Left ventricle myocardium superior (tissue), 1 donor: ENCODE measurements around the gene BPIFB6. TPM values are rescaled to one million over a fixed set of nuclear protein-coding genes. Genes with fewer than 3 reads are reported as not detected.
"Not testable (repeated sequence)": the region's sequence is repeated elsewhere in the genome, so short reads cannot be mapped to it uniquely, and the experiment has no call there.

Experiments used
- ATAC-seq: fragments of 200-7000 bp; cut with Tn5 transposase; one replicate; pipeline ENCODE4 v1.9.1; 2020; ENCODE audit warnings: mild to moderate bottlenecking, moderate library complexity
- DNase-seq: peaks from one replicate; pipeline ENCODE4 v3.0.0-alpha.2; 2020
- intact Hi-C: fragments of 100-400 bp; cut with micrococcal nuclease; formaldehyde crosslinking; loops from one replicate; pipeline ENCODE4 v1.11.0; 2022
- total RNA-seq: library from RNA; stranded (reverse); fragmentation: NEBNext Ultra II Directional; extraction: Animal tissue kit (Norgen Biotek cat#: 25700); gene quantifications from one replicate; pipeline ENCODE4 v1.2.1, GENCODE V29; 2021
- donor health status: DM: no; HTN: yes; CAD: no; lungs with severe emphysema.

Gene BPIFB6
- total RNA-seq, 1 donor from 2014 or later, result not detected

DNA sequence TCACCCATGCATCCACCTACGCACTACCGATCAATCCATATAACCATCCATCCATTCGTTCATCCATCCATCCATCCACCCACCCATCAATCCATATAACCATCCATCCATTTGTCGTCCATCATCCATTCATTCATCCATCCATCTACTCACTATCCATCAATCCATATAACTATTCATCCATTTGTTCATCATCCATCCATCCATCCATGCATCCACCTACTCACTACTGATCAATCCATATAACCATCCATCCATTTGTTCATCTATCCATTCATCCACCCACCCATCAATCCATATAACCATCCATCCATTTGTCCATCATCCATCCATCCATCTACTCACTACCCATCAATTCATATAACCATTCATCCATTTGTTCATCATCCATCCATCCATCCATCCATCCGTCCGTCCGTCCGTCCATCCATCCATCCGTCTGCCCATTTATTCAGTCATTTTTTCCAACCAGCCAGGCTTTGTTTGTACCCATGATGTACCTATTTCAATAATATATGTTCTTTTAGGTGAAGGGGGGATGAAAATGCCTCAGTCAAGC, 6.1 kb upstream of the BPIFB6 start:
- no peak for ATAC-seq
- DNase-seq, result no peak
- intact Hi-C loops, result no loop called here

DNA sequence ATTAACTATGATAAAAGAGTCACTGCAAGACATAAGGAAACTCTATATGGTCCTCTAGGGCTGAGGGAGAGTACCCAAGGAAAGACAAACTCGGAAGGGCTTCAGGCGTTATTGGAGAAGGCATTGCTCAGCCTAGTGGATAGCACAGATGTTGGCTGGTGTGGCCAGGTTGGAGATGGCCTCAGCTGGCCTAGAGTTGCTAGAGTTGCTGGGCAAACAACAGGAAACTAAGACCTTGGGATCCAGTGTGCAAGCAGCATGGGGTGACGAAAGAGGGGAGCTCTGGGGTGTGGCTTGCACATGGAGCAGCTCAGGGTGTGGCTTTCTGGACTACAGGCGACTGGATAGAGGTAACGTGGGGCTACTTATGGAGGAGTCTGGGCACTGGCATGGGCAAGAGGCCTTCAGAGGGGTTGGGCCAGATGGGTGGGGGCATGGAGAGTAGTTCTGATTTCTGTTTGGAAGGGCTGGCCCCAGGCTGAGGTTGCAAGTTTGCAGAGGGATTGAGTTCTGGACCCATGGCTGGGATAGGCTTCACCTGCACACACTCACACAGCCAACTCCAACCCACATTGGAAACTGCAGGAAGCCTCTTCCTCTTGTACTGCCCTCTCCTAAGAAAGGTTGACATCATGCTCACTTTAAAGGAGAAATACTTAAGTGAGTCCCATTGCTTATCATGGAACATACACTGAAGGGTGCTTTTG, 5.2 kb upstream of the BPIFB6 start:
- no peak for ATAC-seq
- intact Hi-C loops, result no loop called here
- DNase-seq, result no peak

DNA sequence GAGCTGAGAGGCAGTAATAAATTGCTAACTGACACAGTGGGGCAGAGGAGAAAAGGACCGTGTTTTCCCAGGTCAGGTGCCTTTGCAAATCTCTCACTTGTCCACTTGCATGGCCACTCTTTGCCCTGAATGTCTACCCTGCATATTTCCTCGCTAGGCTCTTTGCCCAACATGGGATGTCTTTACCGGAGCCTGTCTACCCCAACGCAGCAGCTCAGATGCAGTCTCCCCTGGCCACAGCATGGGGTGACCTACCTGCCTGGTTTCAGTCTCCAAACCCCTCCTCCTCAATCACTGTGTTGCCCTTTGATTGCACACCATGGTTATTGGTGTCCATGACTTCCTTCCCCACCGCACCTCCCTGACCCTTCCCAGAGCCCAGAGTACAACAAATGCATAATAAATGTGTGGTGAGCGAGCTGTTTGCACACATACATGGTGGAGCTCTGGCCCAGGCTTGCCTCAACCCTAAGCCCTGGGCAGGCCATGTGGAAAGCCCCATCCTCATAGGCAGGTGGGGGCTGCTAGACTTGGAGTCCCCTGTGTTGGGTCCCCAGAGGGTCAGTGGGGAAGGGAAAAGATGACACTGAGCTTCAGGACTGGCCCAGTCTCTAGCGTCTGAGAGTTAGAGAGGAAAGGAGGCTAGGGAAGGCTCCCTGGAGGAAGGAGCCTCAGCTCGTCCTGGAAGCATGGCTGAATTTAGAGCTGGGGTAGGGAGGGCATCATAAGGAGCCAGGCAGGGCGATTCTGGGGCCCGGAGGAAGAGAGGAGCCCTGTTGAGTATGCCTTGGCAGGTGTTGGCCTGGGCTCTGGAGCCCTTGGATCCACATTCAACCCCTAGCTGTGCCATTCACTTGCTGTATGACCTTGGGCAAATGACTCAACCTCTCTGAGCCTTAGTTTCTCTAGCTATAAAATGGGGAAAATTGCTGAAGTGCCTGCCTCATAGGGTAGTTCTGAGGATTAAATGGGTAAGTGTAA, 4.4 kb upstream of the BPIFB6 start:
- ATAC-seq, result no peak
- intact Hi-C loops, result no loop called here
- DNase-seq, result no peak

DNA sequence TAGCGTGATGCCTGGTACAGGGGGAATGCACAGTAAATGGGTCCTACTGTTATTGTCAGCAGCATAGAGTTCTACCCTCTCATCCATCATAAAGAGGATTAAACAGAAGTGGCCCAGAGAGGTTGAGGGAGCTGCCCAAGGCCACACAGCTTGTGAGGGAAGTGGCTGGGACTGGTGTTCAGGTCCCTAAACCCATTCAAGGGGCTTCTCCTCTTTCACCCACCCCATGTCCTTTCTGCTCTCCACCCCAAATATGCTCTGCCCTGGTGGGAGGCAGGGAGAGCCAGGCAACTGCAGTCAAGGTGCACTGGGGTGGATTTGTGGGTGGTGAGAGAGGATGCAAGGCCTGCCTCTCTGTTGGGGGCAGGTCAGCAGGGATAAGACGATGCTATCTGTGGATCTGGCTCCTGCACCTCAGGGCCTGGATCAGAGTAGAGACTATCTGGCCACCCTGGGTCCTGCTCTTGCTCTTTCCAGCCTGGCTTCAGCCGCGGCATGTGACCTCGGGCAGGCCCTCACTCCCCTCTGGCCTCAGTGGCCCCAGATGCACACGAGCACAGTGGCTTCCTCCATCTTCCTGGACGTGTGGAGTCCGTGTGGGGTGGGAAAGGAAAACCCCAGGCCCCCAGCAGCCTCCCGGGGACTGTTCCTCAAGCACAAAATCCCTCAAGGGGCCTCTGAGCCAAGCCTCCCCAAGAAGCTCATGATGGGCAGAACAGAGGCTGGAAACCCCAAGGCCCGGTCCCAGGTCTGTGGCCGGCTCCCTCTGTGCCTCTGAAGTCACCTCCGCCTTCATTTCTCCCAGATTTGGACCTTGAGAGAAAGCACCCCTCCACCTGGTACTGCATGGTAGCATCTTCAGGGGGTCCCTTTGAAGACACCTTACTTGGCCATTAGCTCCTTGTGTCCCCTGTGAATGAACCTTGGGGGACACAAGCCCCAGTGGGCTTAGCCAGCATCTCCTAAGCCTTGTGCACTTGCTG, 3.4 kb upstream of the BPIFB6 start:
- intact Hi-C loops, result no loop called here
- DNase-seq (no peak), ATAC-seq (no peak)

DNA sequence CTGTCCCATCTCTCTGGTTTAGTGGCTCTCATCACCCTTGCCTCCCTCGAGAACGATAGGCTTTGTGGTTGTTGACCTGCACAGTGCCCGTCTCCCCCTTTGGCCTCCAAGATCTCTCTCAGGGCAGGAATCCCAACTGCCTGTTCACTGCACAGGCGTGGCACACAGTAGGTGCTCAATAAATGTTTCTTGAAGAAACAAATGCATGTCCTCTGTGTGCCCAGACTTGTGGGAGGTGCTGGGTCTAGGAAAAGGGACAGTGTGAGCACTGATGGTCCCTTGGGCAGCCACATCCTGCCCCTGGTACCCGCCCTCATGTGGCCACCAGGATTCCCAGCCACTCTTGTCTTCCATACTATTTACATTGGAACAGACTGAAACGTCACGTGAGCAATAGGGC, 2.6 kb upstream of the BPIFB6 start:
- intact Hi-C loops, result no loop called here
- DNase-seq (no peak), ATAC-seq (no peak)

DNA sequence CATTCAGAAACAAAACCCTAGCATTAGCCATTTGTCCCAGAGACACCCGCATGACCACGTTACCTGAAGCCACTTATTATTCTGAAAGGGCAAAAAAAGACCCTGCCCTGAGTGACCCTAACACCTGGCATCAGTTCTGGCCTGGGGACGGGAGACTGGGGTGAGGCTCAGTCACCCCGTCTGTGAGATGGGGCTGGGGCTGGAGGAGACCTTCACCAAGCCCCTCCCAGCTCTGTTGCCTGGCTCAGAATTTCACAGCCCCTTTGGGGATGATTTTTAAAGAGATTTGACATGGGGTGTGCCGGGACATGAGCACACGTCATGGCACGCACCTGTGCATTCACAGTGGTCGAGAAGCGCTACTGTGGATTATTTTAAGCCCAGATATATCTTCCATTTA, 1.4 kb upstream of the BPIFB6 start:
- DNase-seq (no peak), ATAC-seq (no peak)
- intact Hi-C loops, result no loop called here

DNA sequence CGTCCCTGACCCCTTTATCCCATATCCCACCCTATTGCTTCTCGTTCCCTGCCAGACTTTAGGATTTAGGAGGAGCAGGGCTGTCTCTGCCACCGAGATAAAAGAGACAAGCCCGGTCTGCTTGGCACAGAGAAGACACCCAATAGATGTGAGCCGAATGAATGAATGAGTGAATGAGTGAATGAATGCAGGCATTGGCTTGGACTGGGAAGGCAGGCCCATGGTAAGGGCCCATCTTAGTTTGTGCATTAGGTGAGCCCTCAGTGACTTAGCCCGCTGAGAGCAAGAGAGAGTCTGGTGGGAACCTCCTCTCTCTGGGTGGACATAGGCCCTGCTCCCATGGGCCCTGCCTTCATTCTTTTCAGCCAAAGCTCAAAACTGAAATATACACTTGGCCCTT, 879 bp upstream of the BPIFB6 start:
- no peak for ATAC-seq
- intact Hi-C loops, result no loop called here
- DNase-seq, result no peak

DNA sequence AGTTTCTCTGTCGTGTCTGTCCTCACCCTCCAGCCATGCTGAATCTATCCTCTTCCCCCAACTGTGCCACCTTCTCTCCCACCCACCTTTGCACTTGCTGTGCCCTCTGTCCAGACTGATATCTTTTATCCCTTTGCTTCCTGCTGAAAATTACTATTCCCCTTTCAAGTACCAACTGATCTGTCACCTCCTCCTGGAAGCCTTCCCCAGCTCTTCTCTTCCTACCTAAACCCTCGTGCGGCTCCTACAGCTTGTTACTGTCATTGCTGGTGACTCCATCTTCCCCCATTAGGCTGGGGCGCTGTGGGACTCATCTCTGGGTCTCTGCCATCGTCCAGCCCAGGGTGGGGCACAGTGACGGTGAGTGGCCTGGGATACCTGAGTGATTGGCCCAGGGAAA, 1.1 kb downstream of the BPIFB6 start:
- ATAC-seq (no peak), DNase-seq (no peak)
- intact Hi-C loops, result no loop called here

DNA sequence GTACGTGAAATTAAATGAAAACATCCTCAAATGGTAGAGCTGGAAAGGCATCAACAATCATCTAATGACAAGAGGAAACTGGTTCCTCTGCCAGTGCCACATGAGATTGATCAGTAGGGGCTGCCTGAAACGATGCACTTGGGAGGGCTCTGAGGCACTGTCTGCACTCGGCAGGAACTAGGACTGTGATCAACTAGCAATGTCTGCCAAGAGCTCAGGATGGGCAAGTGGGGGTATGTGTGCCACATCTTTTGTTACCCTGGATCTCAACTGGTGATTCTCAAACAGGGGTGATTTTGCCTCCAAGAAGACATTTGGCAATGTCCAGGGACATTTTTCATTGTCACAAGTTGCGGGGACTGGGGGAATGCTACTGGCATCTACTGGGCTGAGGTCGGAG, 1.9 kb downstream of the BPIFB6 start:
- DNase-seq (no peak), ATAC-seq (no peak)
- intact Hi-C loops, result no loop called here

DNA sequence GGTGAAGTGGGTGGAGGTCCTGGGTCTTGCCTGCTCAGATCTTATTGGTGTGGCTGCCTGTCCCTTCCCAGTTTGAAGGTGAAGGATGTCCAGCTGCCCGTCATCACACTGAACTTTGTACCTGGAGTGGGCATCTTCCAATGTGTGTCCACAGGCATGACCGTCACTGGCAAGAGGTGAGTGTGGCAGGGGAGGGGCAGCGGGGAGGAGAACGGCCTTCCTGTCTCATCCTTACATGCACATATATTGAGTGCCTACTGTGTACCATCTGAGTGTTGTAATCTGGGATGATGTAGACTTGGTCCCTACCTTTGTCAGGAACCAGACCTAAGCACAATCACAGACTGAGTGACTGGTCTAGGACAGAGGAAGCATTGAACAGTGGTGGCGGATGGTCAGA, 2.7 kb downstream of the BPIFB6 start:
- no peak for DNase-seq
- intact Hi-C loops, result no loop called here
- no peak for ATAC-seq

DNA sequence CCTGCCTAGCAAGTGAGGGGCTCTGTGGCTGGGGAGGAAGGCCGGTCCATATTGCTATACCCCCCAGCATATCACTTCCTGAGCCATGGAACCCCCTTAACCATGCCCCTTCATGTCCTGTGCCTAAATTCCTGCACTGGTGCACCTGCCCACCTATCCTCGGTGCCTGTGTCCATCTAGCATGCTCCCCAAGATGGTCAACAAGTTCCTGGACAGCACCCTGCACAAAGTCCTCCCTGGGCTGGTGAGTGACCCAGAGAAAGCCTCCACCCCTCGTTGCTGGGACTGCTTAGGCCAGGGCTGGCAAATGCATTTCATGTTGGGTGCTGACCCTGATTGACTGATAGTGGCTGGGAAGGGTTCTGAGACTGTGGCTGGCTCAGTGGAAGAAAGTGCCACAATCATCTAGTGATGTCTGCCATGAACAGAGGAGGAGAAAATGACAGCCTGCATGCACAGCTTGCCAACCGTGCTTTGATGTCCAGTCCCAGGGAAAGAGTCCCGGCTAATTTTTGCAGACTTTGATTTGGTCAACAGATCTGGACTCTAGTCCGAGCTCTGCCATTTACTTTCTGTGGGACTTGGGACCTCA, 3.5 kb downstream of the BPIFB6 start:
- ATAC-seq, result no peak
- DNase-seq, result no peak
- intact Hi-C loops, result no loop called here

DNA sequence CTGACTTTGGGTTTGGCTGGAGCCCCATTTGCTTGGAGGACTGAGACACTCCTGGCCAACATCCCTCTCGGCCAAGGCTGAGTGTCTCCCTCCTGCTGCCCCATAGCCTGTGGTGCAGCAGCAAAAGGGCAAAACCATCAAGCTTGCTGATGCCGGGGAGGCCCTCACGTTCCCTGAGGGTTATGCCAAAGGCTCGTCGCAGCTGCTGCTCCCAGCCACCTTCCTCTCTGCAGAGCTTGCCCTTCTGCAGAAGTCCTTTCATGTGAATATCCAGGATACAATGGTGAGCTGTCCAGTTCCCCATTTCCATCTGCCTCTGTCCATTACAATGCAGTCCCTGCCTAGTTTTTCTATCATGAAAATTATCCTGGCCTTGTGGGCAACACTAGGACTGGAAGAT, 6.0 kb downstream of the BPIFB6 start:
- ATAC-seq (no peak), DNase-seq (no peak)
- intact Hi-C loops, result no loop called here

DNA sequence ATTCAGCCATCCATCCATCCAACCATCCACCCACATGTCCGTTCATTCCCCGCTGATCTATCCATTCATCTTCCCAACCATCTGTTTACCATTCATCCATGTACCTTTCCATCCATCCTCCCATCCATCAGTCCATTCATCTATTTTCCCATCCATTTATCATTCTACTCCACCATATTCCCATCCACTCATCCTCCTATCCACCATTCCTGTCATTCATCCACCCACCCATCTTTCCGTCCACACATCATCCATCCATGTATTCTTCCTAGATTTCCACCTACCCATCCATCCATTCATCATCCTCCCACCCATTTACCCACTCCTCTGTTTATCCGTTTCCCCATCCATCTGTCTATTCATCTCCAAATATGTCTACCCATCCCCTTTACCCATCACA, 6.8 kb downstream of the BPIFB6 start:
- ATAC-seq, result no peak
- DNase-seq, result no peak
- intact Hi-C loops, result no loop called here

DNA sequence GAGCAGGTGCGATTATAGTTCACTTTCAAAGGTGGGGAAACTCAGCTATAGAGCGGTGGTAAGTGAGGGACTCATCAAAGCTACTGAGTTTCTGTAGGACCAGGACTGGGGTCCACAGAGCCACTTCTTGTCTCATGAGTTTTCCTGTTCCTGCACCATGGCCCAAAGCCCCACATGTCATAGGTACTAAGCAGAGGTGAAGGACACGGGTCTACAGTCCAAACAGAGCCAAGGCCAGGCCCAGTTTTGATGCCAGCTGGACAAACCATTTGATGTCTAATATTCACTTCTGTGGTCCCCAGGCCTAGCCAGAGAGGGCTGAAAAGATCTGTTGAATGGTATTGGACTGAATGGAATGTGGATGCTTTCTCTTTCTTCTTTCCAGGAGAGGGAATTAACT, 11.0 kb downstream of the BPIFB6 start:
- ATAC-seq (no peak), DNase-seq (no peak)
- intact Hi-C loops, result no loop called here

DNA sequence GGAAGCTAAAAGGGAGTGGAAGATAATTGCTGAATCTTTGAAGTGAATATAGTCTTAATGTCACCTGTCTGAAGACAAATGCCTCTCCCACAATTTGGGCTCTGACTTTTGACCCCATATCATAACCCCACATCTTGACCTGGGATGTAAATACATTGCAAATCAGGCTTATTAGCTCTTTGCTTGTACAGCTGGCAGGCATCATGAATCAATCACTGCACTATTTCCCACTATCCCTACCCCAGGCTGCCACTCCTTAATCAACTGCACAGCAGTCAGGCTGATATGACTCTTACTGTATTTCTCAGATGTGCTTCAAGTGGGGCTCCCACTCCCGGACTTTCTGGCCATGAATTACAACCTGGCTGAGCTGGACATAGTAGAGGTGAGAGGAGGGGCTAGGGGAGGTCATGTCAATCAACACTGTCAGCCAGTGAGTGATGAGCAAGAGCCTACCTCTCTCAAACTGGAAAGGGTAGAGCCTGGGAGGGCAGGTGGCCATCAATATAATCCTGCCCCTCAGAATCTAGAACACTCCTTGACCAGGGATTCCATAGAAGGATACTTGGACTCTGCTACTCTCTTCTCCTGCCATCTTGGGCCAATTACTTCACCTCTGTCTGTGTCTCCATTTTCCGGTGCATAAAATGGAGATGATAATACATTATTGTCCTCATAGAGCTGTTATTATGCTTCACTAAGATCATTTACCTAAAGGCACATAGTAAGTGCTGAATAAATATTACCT, 11.7 kb downstream of the BPIFB6 start:
- DNase-seq (no peak), ATAC-seq (no peak)
- intact Hi-C loops, result no loop called here

DNA sequence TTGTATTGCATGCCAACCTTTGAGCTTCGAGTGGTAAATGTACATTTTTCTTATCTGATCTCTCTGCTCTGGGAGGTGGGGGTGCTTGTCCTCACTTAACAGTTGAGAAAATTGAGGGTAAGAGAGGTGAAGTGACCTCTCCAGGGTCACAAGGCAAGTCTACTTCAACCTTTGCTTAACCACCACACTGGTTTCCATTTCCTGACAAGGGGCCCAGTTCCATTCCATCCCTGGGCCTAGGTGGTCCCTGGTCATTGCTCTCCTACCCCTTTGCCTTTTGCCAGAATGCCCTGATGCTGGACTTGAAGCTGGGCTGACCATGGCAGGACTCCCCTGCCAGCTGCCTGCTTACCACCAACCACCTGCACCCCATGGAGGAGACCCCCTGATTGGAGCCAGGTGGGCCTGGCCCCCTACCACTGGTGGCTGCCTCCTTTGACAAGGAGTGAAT, 12.3 kb downstream of the BPIFB6 start:
- ATAC-seq, result no peak
- DNase-seq, result no peak
- intact Hi-C loops, result no loop called here

DNA sequence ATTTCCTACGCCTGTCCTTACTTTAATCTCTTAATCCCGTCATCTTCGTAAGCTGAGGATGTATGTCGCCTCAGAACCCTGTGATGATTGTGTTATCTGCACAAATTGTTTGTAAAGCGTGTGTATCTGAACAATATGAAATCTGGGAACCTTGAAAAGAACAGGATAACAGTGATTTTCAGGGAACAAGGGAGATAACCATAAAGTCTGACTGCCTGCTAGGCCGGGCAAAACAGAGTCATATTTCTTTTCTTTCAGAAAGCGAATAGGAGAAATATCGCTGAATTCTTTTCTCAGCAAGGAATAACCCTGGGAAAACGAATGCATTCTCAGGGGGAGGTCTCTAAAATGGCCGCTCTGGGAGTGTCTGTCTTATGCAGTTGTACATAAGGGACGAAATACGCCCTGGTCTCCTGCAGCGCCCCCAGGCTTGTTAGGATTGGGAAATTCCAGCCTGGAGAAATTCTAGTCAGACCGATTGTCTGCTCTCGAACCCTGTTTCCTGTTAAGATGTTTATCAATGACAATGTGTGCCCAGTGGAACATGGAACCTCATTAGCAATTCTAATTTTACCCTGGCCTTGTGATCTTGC, 13.8 kb downstream of the BPIFB6 start:
- ATAC-seq, DNase-seq, intact Hi-C loops: not testable (repeated sequence)

DNA sequence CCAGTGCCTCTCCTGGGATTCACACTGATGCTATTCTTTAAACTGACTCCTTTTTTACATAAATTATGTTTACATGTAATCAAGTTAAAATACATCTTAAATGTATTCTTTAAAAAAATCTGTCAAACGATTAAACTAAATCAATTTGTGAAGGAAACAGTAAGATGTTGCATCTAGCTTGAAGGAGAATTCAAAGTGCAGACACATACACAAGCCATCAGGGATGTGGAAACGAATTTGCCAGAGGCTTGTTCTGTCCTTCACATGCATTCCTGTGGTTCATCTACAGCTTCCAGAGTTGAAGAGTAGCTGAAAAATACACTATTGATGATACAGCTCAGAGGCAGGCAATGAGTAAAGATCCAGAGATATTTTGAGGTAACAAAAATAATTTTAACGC, 15.0 kb downstream of the BPIFB6 start:
- intact Hi-C loops, result no loop called here
- ATAC-seq (no peak), DNase-seq (no peak)
